PC-9 (cell line): ENCODE results near the gene MFN1. TPM values are rescaled to one million over a fixed set of nuclear protein-coding genes. Genes with fewer than 3 reads are reported as not detected.
A peak's percentile ranks its signal among the peaks of the same experiment; 100 is the strongest.

Experiments
- BruUV-seq: library from RNA; stranded (reverse); fragments of 400-500 nt; replicated peaks from 2 replicates; lab custom pipeline; 2021; lab: Mats Ljungman, UMichigan
- CTCF ChIA-PET: fragments of 300-600 bp; sonication (Branson Sonifier 250); formaldehyde crosslinking; loops from one replicate; lab custom pipeline; 2022; ENCODE audit warnings: antibody characterized with exemption; lab: Charles Lee
- POLR2A ChIA-PET: fragments of 300-600 bp; sonication (Branson Sonifier 250); formaldehyde crosslinking; loops from one replicate; lab custom pipeline; 2022; ENCODE audit warnings: antibody characterized with exemption; ENCODE audit not compliant: unreplicated experiment; lab: Charles Lee
- DNase-seq, 2 experiments: peaks; one replicate each; pipeline versions ENCODE4 v3.0.0 to v3.0.0-alpha.2; 2015 to 2022; ENCODE audit warnings: mixed read lengths in 1 of 2
- H2AFZ ChIP-seq: fragments of 200-600 bp; sonication (generic); 2 replicates; pipeline ENCODE4 v1.8.1; 2017; ENCODE audit warnings: antibody characterized with exemption
- H3F3A ChIP-seq: fragments of 200-600 bp; sonication (generic); 2 replicates; pipeline ENCODE4 v1.8.1; 2017; ENCODE audit warnings: antibody characterized with exemption, mild to moderate bottlenecking, low read depth; ENCODE audit not compliant: insufficient read depth
- H3K27ac ChIP-seq: fragments of 200-600 bp; sonication (generic); 2 replicates; pipeline ENCODE4 v1.6.1; 2016; ENCODE audit warnings: mixed run types
- H3K27me3 ChIP-seq: fragments of 200-600 bp; sonication (generic); 2 replicates; pipeline ENCODE4 v1.6.1; 2016; ENCODE audit warnings: low read depth, mixed run types; ENCODE audit not compliant: insufficient read depth
- H3K36me3 ChIP-seq: fragments of 200-600 bp; sonication (generic); 2 replicates; pipeline ENCODE4 v1.6.1; 2016; ENCODE audit warnings: low read depth, mixed run types
- H3K4me1 ChIP-seq: fragments of 200-600 bp; sonication (generic); replicated peaks from 2 replicates; pipeline ENCODE4 v1.6.1; 2016; ENCODE audit warnings: mixed run types; ENCODE audit not compliant: insufficient read depth
- H3K4me2 ChIP-seq: fragments of 200-600 bp; sonication (generic); 2 replicates; pipeline ENCODE4 v1.6.1; 2017; ENCODE audit warnings: mixed run types
- H3K4me3 ChIP-seq: fragments of 200-600 bp; sonication (generic); 2 replicates; pipeline ENCODE4 v1.6.1; 2016; ENCODE audit warnings: mixed run types
- H3K79me2 ChIP-seq: fragments of 200-600 bp; sonication (generic); 2 replicates; pipeline ENCODE4 v1.6.1; 2017; ENCODE audit warnings: low read depth, mixed run types
- H3K9me2 ChIP-seq: fragments of 200-600 bp; sonication (generic); 2 replicates; pipeline ENCODE4 v1.8.1; 2017; ENCODE audit warnings: mild to moderate bottlenecking; ENCODE audit not compliant: insufficient read depth
- H3K9me3 ChIP-seq: fragments of 200-600 bp; sonication (generic); 2 replicates; pipeline ENCODE4 v1.8.1; 2016; ENCODE audit warnings: low read depth; ENCODE audit not compliant: insufficient read depth
- H4K20me1 ChIP-seq: fragments of 200-600 bp; sonication (generic); 2 replicates; pipeline ENCODE4 v1.8.1; 2017; ENCODE audit not compliant: insufficient read depth
- EZH2 ChIP-seq: fragments of 200-600 bp; sonication (generic); IDR thresholded peaks from 2 replicates; pipeline ENCODE4 v1.8.0; 2017; ENCODE audit warnings: antibody characterized with exemption, low read depth
- intact Hi-C: fragments of 100-400 bp; cut with micrococcal nuclease; formaldehyde crosslinking; loops from one replicate; pipeline ENCODE4 v1.10.0; 2022; ENCODE audit not compliant: unreplicated experiment
- total RNA-seq: library from RNA; stranded (reverse); gene quantifications from 2 replicates; pipeline ENCODE4 v1.2.3, GENCODE V29; 2021
- TF ChIP-seq, protein P1 (sequence below): fragments of 200-600 bp; sonication (generic); conservative IDR thresholded peaks from 2 replicates; pipeline ENCODE4 v1.6.1; 2017; ENCODE audit warnings: mixed run types, antibody characterized with exemption, mild to moderate bottlenecking, moderate library complexity

MFN1 gene
- total RNA-seq, 1 experiment from 2014 or later = 69.1 TPM

- no peak overlapping the region for H2AFZ ChIP-seq
- no peaks in the 10 kb centered on the region for H3K9me2 ChIP-seq
- ChIA-PET CTCF (no interaction called here), POLR2A (no interaction called here)
- no peaks in the 10 kb centered on the region for H3K9me3 ChIP-seq
- intact Hi-C loops = no loop called here
- no peak for TF ChIP-seq EZH2
- TF ChIP-seq, protein P1, sequence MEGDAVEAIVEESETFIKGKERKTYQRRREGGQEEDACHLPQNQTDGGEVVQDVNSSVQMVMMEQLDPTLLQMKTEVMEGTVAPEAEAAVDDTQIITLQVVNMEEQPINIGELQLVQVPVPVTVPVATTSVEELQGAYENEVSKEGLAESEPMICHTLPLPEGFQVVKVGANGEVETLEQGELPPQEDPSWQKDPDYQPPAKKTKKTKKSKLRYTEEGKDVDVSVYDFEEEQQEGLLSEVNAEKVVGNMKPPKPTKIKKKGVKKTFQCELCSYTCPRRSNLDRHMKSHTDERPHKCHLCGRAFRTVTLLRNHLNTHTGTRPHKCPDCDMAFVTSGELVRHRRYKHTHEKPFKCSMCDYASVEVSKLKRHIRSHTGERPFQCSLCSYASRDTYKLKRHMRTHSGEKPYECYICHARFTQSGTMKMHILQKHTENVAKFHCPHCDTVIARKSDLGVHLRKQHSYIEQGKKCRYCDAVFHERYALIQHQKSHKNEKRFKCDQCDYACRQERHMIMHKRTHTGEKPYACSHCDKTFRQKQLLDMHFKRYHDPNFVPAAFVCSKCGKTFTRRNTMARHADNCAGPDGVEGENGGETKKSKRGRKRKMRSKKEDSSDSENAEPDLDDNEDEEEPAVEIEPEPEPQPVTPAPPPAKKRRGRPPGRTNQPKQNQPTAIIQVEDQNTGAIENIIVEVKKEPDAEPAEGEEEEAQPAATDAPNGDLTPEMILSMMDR = 0 out of 2 replicates have a peak, but pooled peaks have one; percentile 27
- H3K4me1 ChIP-seq = no peaks in the 10 kb centered on the region
- no peaks in the 10 kb centered on the region; the same call in 1 of the 2 replicates for H3F3A ChIP-seq
- no peaks in the 10 kb centered on the region for H3K27me3 ChIP-seq
- H3K27ac ChIP-seq = no peak overlapping the region
- no peaks in the 10 kb centered on the region for H4K20me1 ChIP-seq
- no peak for DNase-seq
- no TSS peak for BruUV-seq
- no peaks in the 10 kb centered on the region for H3K79me2 ChIP-seq
- no peak overlapping the region for H3K4me2 ChIP-seq
- H3K36me3 ChIP-seq = peaks cover 15% of the 10 kb centered on the region
- no peak overlapping the region for H3K4me3 ChIP-seq
Measured at GRCh38 chr3:179373938-179374337, 26.4 kb downstream of the MFN1 start.

GRCh38 chr3:179375091-179375999 lies 27.8 kb downstream of the MFN1 start:
- H2AFZ ChIP-seq = no peak overlapping the region
- TF ChIP-seq, protein P1 = no peak
- TF ChIP-seq EZH2 = no peak
- ChIA-PET CTCF (no interaction called here), POLR2A (no interaction called here)
- H3K4me3 ChIP-seq = no peak overlapping the region
- no peaks in the 10 kb centered on the region for H3K4me1 ChIP-seq
- no peaks in the 10 kb centered on the region for H3K9me2 ChIP-seq
- no peaks in the 10 kb centered on the region for H4K20me1 ChIP-seq
- no TSS peak for BruUV-seq
- no peaks in the 10 kb centered on the region; the same call in 1 of the 2 replicates for H3F3A ChIP-seq
- no peak for DNase-seq
- H3K9me3 ChIP-seq = no peaks in the 10 kb centered on the region
- no peaks in the 10 kb centered on the region for H3K79me2 ChIP-seq
- H3K36me3 ChIP-seq = peaks cover 25% of the 10 kb centered on the region
- no peak overlapping the region for H3K27ac ChIP-seq
- intact Hi-C loops = no loop called here
- no peak overlapping the region for H3K4me2 ChIP-seq
- no peaks in the 10 kb centered on the region for H3K27me3 ChIP-seq

DNA sequence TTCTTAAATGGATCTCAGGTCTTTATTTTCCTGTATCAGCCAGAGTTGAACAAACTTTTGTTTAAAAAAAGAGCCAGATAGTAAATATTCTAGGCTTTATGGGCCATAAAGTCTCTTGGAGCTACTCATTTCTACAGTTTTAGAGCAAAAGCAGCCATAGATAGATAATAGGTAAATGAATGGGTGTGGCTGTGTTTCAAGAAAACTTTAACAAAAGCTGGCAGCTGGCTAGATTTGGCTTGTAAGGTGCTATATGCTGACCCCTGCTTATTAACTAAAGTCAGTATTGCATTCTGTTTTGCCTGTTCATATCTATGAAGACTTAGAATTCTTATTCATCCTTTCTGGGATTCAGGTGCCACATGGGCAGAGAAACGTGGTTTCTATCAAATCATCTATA lies 29.0 kb downstream of the MFN1 start:
- TF ChIP-seq, protein P1 = no peak
- no peak for TF ChIP-seq EZH2
- no peaks in the 10 kb centered on the region for H4K20me1 ChIP-seq
- H3K4me3 ChIP-seq = no peak overlapping the region
- H2AFZ ChIP-seq = no peak overlapping the region
- no peak overlapping the region for H3K27ac ChIP-seq
- H3K9me3 ChIP-seq = no peaks in the 10 kb centered on the region
- H3F3A ChIP-seq = no peaks in the 10 kb centered on the region; the same call in 1 of the 2 replicates
- intact Hi-C loops = no loop called here
- H3K9me2 ChIP-seq = no peaks in the 10 kb centered on the region
- no peaks in the 10 kb centered on the region for H3K4me1 ChIP-seq
- CTCF ChIA-PET = no interaction called here
- H3K4me2 ChIP-seq = no peak overlapping the region
- BruUV-seq = no TSS peak
- POLR2A ChIA-PET = no interaction called here
- H3K36me3 ChIP-seq = peaks cover 31% of the 10 kb centered on the region
- no peaks in the 10 kb centered on the region for H3K27me3 ChIP-seq
- H3K79me2 ChIP-seq = no peaks in the 10 kb centered on the region
- DNase-seq = no peak
